IMR-90 (cell line): Measurements from ENCODE around the gene CYP2J2. TPM values are rescaled to one million over a fixed set of nuclear protein-coding genes. Genes with fewer than 3 reads are reported as not detected.

Experiments used
- ATAC-seq: fragments of 200-7000 bp; cut with Tn5 transposase; 2 replicates; pipeline ENCODE4 v1.9.1; 2020; ENCODE audit warnings: low read depth, mild to moderate bottlenecking, moderate library complexity
- BruUV-seq: library from RNA; stranded (reverse); fragments of 400-500 nt; replicated peaks from 2 replicates; lab custom pipeline; 2021; lab: Mats Ljungman, UMichigan
- CTCF ChIA-PET: fragments of 300-600 bp; formaldehyde crosslinking; extraction: SDS; loops from one replicate; lab custom pipeline; 2021; ENCODE audit warnings: antibody characterized with exemption; lab: Yijun Ruan, JAX
- POLR2A ChIA-PET: fragments of 300-600 bp; sonication (Branson Sonifier 250); formaldehyde crosslinking; loops from one replicate; lab custom pipeline; 2022; ENCODE audit warnings: antibody characterized with exemption; ENCODE audit not compliant: unreplicated experiment; lab: Charles Lee
- DNase-seq: peaks from one replicate; pipeline ENCODE4 v3.0.0; 2013
- H2AFZ ChIP-seq: replicated peaks from 2 replicates; pipeline ENCODE3; 2013; ENCODE audit warnings: low read length, mild to moderate bottlenecking; ENCODE audit not compliant: poor library complexity
- H2AK5ac ChIP-seq: 2 replicates; pipeline ENCODE4 v1.6.1; 2013; ENCODE audit warnings: low read depth, low read length, inconsistent platforms
- H2AK9ac ChIP-seq: replicated peaks from 2 replicates; pipeline ENCODE3; 2013; ENCODE audit warnings: mild to moderate bottlenecking, low read depth, low read length, moderate library complexity; ENCODE audit not compliant: poor library complexity
- H2BK120ac ChIP-seq: 2 replicates; pipeline ENCODE4 v1.6.1; 2013; ENCODE audit warnings: low read depth, low read length, inconsistent platforms
- H2BK15ac ChIP-seq: 3 replicates; pipeline ENCODE4 v1.6.1; 2013; ENCODE audit warnings: low read depth, low read length, inconsistent platforms
- H2BK20ac ChIP-seq: 2 replicates; pipeline ENCODE4 v1.6.1; 2013; ENCODE audit warnings: low read depth, mild to moderate bottlenecking, inconsistent platforms, low read length, moderate library complexity
- H2BK5ac ChIP-seq: 2 replicates; pipeline ENCODE4 v1.6.1; 2013; ENCODE audit warnings: mild to moderate bottlenecking, low read depth, low read length, inconsistent platforms; ENCODE audit not compliant: poor library complexity, severe bottlenecking
- H3K14ac ChIP-seq: replicated peaks from 2 replicates; pipeline ENCODE4 v1.6.1; 2013; ENCODE audit warnings: low read depth, low read length, inconsistent platforms
- H3K18ac ChIP-seq: 2 replicates; pipeline ENCODE4 v1.6.1; 2013; ENCODE audit warnings: low read depth, low read length, control low read depth
- H3K23ac ChIP-seq: 2 replicates; pipeline ENCODE4 v1.6.1; 2013; ENCODE audit warnings: low read depth, low read length, inconsistent platforms
- H3K27ac ChIP-seq: 2 replicates; pipeline ENCODE4 v1.5.1; 2013; ENCODE audit warnings: mild to moderate bottlenecking, control low read depth, low read length; ENCODE audit not compliant: insufficient read depth
- H3K27me3 ChIP-seq: 2 replicates; pipeline ENCODE4 v1.6.1; 2013; ENCODE audit warnings: low read length; ENCODE audit not compliant: control insufficient read depth, insufficient read depth
- H3K36me3 ChIP-seq: 2 replicates; pipeline ENCODE4 v1.6.1; 2013; ENCODE audit warnings: low read length, mixed read lengths; ENCODE audit not compliant: control insufficient read depth, insufficient read depth
- H3K4ac ChIP-seq: 2 replicates; pipeline ENCODE4 v1.6.1; 2013; ENCODE audit warnings: low read depth, low read length, inconsistent platforms
- H3K4me1 ChIP-seq: 2 replicates; pipeline ENCODE4 v1.6.1; 2013; ENCODE audit warnings: low read length, mixed read lengths; ENCODE audit not compliant: control insufficient read depth, insufficient read depth
- H3K4me2 ChIP-seq: 2 replicates; pipeline ENCODE4 v1.6.1; 2013; ENCODE audit warnings: low read depth, mild to moderate bottlenecking, control low read depth, low read length, moderate library complexity
- H3K4me3 ChIP-seq: 2 replicates; pipeline ENCODE4 v1.5.1; 2013; ENCODE audit warnings: low read depth, mild to moderate bottlenecking, control low read depth, low read length, moderate library complexity; ENCODE audit not compliant: insufficient read depth
- H3K56ac ChIP-seq: 2 replicates; pipeline ENCODE4 v1.6.1; 2013; ENCODE audit warnings: low read length, inconsistent platforms; ENCODE audit not compliant: insufficient read depth; ENCODE audit errors: extremely low read depth
- H3K79me1 ChIP-seq, 2 experiments: 2 replicates each; pipeline ENCODE4 v1.6.1; 2013; ENCODE audit warnings: low read length in 2 of 2, inconsistent platforms in 1 of 2, low read depth in 1 of 2
- H3K9ac ChIP-seq: 2 replicates; pipeline ENCODE4 v1.6.1; 2013; ENCODE audit warnings: low read depth, low read length, control low read depth
- H3K9me1 ChIP-seq: 2 replicates; pipeline ENCODE4 v1.6.1; 2013; ENCODE audit warnings: low read length, inconsistent platforms; ENCODE audit not compliant: insufficient read depth
- H3K9me3 ChIP-seq: 2 replicates; pipeline ENCODE4 v1.6.1; 2013; ENCODE audit warnings: low read length; ENCODE audit not compliant: control insufficient read depth, insufficient read depth
- H4K20me1 ChIP-seq: 2 replicates; pipeline ENCODE4 v1.6.1; 2013; ENCODE audit warnings: low read length, inconsistent platforms; ENCODE audit not compliant: insufficient read depth
- H4K5ac ChIP-seq: 2 replicates; pipeline ENCODE4 v1.6.1; 2013; ENCODE audit warnings: mild to moderate bottlenecking, low read depth, low read length, control low read depth
- H4K8ac ChIP-seq, 2 experiments: 2 replicates each; pipeline ENCODE4 v1.6.1; 2013; ENCODE audit warnings: low read depth in 2 of 2, low read length in 2 of 2, control low read depth in 1 of 2, inconsistent platforms in 1 of 2
- H4K91ac ChIP-seq: 2 replicates; pipeline ENCODE4 v1.6.1; 2013; ENCODE audit warnings: low read depth, low read length, inconsistent platforms; ENCODE audit not compliant: insufficient read depth
- CEBPB ChIP-seq: IDR thresholded peaks from 2 replicates; pipeline ENCODE4 v1.6.1; 2012; ENCODE audit warnings: low read depth, low read length, improper control_type of control experiment
- CHD1 ChIP-seq: IDR thresholded peaks from 2 replicates; pipeline ENCODE4 v1.6.1; 2012; ENCODE audit warnings: low read depth, low read length, improper control_type of control experiment
- MAFK ChIP-seq: IDR thresholded peaks from 2 replicates; pipeline ENCODE4 v1.6.1; 2012; ENCODE audit warnings: low read depth, low read length, improper control_type of control experiment
- RCOR1 ChIP-seq: IDR thresholded peaks from 2 replicates; pipeline ENCODE4 v1.6.1; 2012; ENCODE audit warnings: mild to moderate bottlenecking, low read length, improper control_type of control experiment; ENCODE audit not compliant: insufficient replicate concordance
- RFX5 ChIP-seq: IDR thresholded peaks from 2 replicates; pipeline ENCODE4 v1.8.0; 2012; ENCODE audit warnings: low read depth, mild to moderate bottlenecking, low read length, moderate library complexity
- WGBS, 2 experiments: methylation state at CpG; one replicate each; pipeline versions ENCODE4 v1.1.5 to v1.1.7; 2013; ENCODE audit warnings: missing lambda C conversion rate in 2 of 2; ENCODE audit not compliant: insufficient read length in 1 of 2; ENCODE audit errors: extremely low coverage in 2 of 2; 5-methylcytosine and 5-hydroxymethylcytosine counted together
- dilution Hi-C: fragments of 300-500 bp; cut with HindIII; formaldehyde crosslinking; loops from one replicate; pipeline ENCODE4 v1.14.3; 2018; ENCODE audit warnings: low sequenced_read_pairs; ENCODE audit not compliant: unreplicated experiment
- in situ Hi-C: fragments of 300-500 bp; cut with MboI; formaldehyde crosslinking; loops from 3 replicates; pipeline ENCODE4 v1.14.3; 2019; ENCODE audit warnings: low sequenced_read_pairs, inconsistent platforms, mixed read lengths
- intact Hi-C: fragments of 100-400 bp; cut with micrococcal nuclease; formaldehyde crosslinking; loops from 2 replicates; pipeline ENCODE4 v1.10.0; 2022
- polyA plus RNA-seq, 3 experiments: library from polyadenylated mRNA; depleted of rRNA; stranded (reverse); fragments of >200 nt; gene quantifications; 2 replicates each; pipeline ENCODE4 v1.2.3, GENCODE V29; 2012; ENCODE audit warnings: low replicate concordance in 1 of 3
- total RNA-seq: library from RNA; depleted of rRNA; stranded (reverse); fragments of >200 nt; gene quantifications from 2 replicates; pipeline ENCODE4 v1.2.3, GENCODE V29; 2012
- TF ChIP-seq, protein P1 (sequence below): fragments of 150-350 bp; IDR thresholded peaks from 2 replicates; pipeline ENCODE4 v1.6.1; 2017; ENCODE audit warnings: mild to moderate bottlenecking, antibody characterized with exemption, low read length, low read depth

Gene CYP2J2
- total and polyA plus RNA-seq, 2 of the 4 experiments (the other 2 are of a cell fraction): 0.18 TPM; not detected in 1

GRCh38 chr1:59908084-59908483 lies 18.5 kb downstream of the CYP2J2 start:
- intact Hi-C loops: no loop called here
- H4K91ac ChIP-seq: no peak overlapping the region
- H2AK9ac ChIP-seq: no peak overlapping the region
- no CpG with 5 or more reads among the region's 2 CpGs for WGBS, 2 experiments
- H3K9me3 ChIP-seq: no peaks in the 10 kb centered on the region
- H3K79me1 ChIP-seq: no peaks in the 10 kb centered on the region
- no peak overlapping the region for H3K4me3 ChIP-seq
- no peaks in the 10 kb centered on the region for H3K36me3 ChIP-seq
- in situ Hi-C loops: no loop called here
- CTCF ChIA-PET: no interaction called here
- no peak overlapping the region for H2AFZ ChIP-seq
- H3K56ac ChIP-seq: no peak overlapping the region
- no peaks in the 10 kb centered on the region for H4K20me1 ChIP-seq
- H3K4me1 ChIP-seq: no peaks in the 10 kb centered on the region
- no peak overlapping the region for H2BK120ac ChIP-seq
- H2AK5ac ChIP-seq: no peak overlapping the region
- DNase-seq (no peak), ATAC-seq (no peak)
- H3K27me3 ChIP-seq: no peaks in the 10 kb centered on the region
- no peak overlapping the region for H2BK15ac ChIP-seq
- H3K18ac ChIP-seq: no peak overlapping the region
- H4K8ac ChIP-seq: no peak overlapping the region
- POLR2A ChIA-PET: no interaction called here
- H3K9ac ChIP-seq: no peak overlapping the region
- no peak overlapping the region for H3K4me2 ChIP-seq
- TF ChIP-seq CEBPB: no peak
- no peak for TF ChIP-seq MAFK
- no peak for TF ChIP-seq RCOR1
- TF ChIP-seq, protein P1, sequence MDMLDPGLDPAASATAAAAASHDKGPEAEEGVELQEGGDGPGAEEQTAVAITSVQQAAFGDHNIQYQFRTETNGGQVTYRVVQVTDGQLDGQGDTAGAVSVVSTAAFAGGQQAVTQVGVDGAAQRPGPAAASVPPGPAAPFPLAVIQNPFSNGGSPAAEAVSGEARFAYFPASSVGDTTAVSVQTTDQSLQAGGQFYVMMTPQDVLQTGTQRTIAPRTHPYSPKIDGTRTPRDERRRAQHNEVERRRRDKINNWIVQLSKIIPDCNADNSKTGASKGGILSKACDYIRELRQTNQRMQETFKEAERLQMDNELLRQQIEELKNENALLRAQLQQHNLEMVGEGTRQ: no peak
- TF ChIP-seq CHD1: no peak
- no peak for TF ChIP-seq RFX5
- dilution Hi-C loops: no loop called here
- H3K27ac ChIP-seq: no peak overlapping the region
- H2BK20ac ChIP-seq: no peak overlapping the region
- H2BK5ac ChIP-seq: no peak overlapping the region
- H3K23ac ChIP-seq: no peak overlapping the region
- H3K14ac ChIP-seq: no peak overlapping the region
- no peaks in the 10 kb centered on the region for H3K9me1 ChIP-seq
- no peak overlapping the region for H4K5ac ChIP-seq
- no peak overlapping the region for H3K4ac ChIP-seq
- no TSS peak for BruUV-seq
